Measurements from ENCODE around the gene SOWAHC.

GRCh38 chr2:109624339-109624738 is 10.2 kb downstream of the SOWAHC start:
- TF ChIP-seq ZNF652 (CRISPR knock-in tag; IDR thresholded peaks at IDR 0.05; ENCODE audit: borderline replicate concordance, low read depth): no peak
- no peak for TF ChIP-seq MYNN (CRISPR knock-in tag; IDR thresholded peaks at IDR 0.05; ENCODE audit: low read depth)
- no peak for TF ChIP-seq HDAC6 (IDR thresholded peaks at IDR 0.05; ENCODE audit: low read depth, low read length)
- TF ChIP-seq STAG1 (CRISPR knock-in tag; IDR thresholded peaks at IDR 0.05): no peak
- no peak for TF ChIP-seq ZFP37 (CRISPR knock-in tag; IDR thresholded peaks at IDR 0.05; ENCODE audit: borderline replicate concordance)
- TF ChIP-seq CTCF (CRISPR knock-in tag; IDR thresholded peaks at IDR 0.05): no peak
- TF ChIP-seq POLR2AphosphoS5 (IDR thresholded peaks at IDR 0.05; ENCODE audit: low read depth, low read length): no peak
- TF ChIP-seq SRSF9 (IDR thresholded peaks at IDR 0.05; ENCODE audit: borderline replicate concordance, insufficient read depth, low read depth, low read length, poor library complexity, severe bottlenecking): no peak
- TF ChIP-seq AFF4 (CRISPR knock-in tag; IDR thresholded peaks at IDR 0.05): no peak
- TF ChIP-seq RFX1 (IDR thresholded peaks at IDR 0.05): no peak
